ENCODE data around the gene ALPG.

GRCh38 chr2:232376713-232377112 lies 29.9 kb upstream of the ALPG start:
- TF ChIP-seq, protein P1, sequence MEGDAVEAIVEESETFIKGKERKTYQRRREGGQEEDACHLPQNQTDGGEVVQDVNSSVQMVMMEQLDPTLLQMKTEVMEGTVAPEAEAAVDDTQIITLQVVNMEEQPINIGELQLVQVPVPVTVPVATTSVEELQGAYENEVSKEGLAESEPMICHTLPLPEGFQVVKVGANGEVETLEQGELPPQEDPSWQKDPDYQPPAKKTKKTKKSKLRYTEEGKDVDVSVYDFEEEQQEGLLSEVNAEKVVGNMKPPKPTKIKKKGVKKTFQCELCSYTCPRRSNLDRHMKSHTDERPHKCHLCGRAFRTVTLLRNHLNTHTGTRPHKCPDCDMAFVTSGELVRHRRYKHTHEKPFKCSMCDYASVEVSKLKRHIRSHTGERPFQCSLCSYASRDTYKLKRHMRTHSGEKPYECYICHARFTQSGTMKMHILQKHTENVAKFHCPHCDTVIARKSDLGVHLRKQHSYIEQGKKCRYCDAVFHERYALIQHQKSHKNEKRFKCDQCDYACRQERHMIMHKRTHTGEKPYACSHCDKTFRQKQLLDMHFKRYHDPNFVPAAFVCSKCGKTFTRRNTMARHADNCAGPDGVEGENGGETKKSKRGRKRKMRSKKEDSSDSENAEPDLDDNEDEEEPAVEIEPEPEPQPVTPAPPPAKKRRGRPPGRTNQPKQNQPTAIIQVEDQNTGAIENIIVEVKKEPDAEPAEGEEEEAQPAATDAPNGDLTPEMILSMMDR (IDR thresholded peaks at IDR 0.05; ENCODE audit: low read depth, low read length, missing input control) = no peak
- TF ChIP-seq, protein P2, sequence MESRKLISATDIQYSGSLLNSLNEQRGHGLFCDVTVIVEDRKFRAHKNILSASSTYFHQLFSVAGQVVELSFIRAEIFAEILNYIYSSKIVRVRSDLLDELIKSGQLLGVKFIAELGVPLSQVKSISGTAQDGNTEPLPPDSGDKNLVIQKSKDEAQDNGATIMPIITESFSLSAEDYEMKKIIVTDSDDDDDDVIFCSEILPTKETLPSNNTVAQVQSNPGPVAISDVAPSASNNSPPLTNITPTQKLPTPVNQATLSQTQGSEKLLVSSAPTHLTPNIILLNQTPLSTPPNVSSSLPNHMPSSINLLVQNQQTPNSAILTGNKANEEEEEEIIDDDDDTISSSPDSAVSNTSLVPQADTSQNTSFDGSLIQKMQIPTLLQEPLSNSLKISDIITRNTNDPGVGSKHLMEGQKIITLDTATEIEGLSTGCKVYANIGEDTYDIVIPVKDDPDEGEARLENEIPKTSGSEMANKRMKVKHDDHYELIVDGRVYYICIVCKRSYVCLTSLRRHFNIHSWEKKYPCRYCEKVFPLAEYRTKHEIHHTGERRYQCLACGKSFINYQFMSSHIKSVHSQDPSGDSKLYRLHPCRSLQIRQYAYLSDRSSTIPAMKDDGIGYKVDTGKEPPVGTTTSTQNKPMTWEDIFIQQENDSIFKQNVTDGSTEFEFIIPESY (IDR thresholded peaks at IDR 0.05) = no peak
- no peak for TF ChIP-seq ATF3 (IDR thresholded peaks at IDR 0.05)
- TF ChIP-seq GABPA (IDR thresholded peaks at IDR 0.05 in 1 of 2, conservative IDR thresholded peaks at IDR 0.05 in 1 of 2) = no peak
- TF ChIP-seq, protein P3, sequence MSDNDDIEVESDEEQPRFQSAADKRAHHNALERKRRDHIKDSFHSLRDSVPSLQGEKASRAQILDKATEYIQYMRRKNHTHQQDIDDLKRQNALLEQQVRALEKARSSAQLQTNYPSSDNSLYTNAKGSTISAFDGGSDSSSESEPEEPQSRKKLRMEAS (IDR thresholded peaks at IDR 0.05) = no peak
- TF ChIP-seq TAF1 (conservative IDR thresholded peaks at IDR 0.05) = no peak

All from liver (tissue), 3 donors.